Vagina (tissue), 2 donors: ENCODE data around the gene TTBK1. TPM values are rescaled to one million over a fixed set of nuclear protein-coding genes. Genes with fewer than 3 reads are reported as not detected.

Experiments
- DNase-seq, 2 donors: peaks; one replicate each; pipeline ENCODE4 v3.0.0-alpha.2; 2017; ENCODE audit errors: extremely low spot score in 2 of 2
- H3K27ac ChIP-seq: fragments of 200-600 bp; sonication (generic); one replicate; pipeline ENCODE4 v1.5.1; 2019
- H3K27me3 ChIP-seq: fragments of 200-600 bp; sonication (generic); one replicate; pipeline ENCODE4 v1.5.1; 2019
- H3K36me3 ChIP-seq, 2 donors: fragments of 200-600 bp; sonication (generic); one replicate each; pipeline ENCODE4 v1.5.1; 2017 to 2019
- H3K4me1 ChIP-seq: fragments of 200-600 bp; sonication (generic); one replicate; pipeline ENCODE4 v1.5.1; 2019
- H3K4me3 ChIP-seq, 2 donors: fragments of 200-600 bp; sonication (generic); 1 replicate in 1 of 2; 2 replicates in 1 of 2; pipeline ENCODE4 v1.5.1; 2016 to 2019
- H3K9me3 ChIP-seq: fragments of 200-600 bp; sonication (generic); one replicate; pipeline ENCODE4 v1.5.1; 2019
- POLR2A ChIP-seq, 2 donors: fragments of 450-650 bp; IDR thresholded peaks; one replicate each; pipeline ENCODE4 v1.6.1; 2017; ENCODE audit warnings: antibody characterized with exemption in 2 of 2, mild to moderate bottlenecking in 2 of 2, moderate library complexity in 2 of 2
- POLR2AphosphoS5 ChIP-seq, 2 donors: sonication (generic); formaldehyde crosslinking; IDR thresholded peaks; one replicate each; pipeline ENCODE4 v1.9.0; 2017; ENCODE audit warnings: antibody characterized with exemption in 2 of 2, mild to moderate bottlenecking in 2 of 2, low read depth in 1 of 2; ENCODE audit not compliant: insufficient read depth in 1 of 2
- intact Hi-C: fragments of 100-400 bp; cut with DNase I; formaldehyde crosslinking; loops from one replicate; pipeline ENCODE4 v1.15.1; 2023
- total RNA-seq: library from RNA; depleted of rRNA; stranded (reverse); fragments of >200 nt; gene quantifications from one replicate; pipeline ENCODE4 v1.2.3, GENCODE V29; 2016
- TF ChIP-seq, protein P1 (sequence below), 3 experiments: fragments of 450-650 bp in 2 of 3; fragments of 200-600 bp in 1 of 3; sonication (generic) in 1 of 3; IDR thresholded peaks; one replicate each; pipeline ENCODE4 v1.5.1; 2017 to 2019; ENCODE audit warnings: antibody characterized with exemption in 3 of 3, mild to moderate bottlenecking in 2 of 3, moderate library complexity in 2 of 3

Gene TTBK1
- total RNA-seq, 1 donor from 2014 or later = not detected

DNA sequence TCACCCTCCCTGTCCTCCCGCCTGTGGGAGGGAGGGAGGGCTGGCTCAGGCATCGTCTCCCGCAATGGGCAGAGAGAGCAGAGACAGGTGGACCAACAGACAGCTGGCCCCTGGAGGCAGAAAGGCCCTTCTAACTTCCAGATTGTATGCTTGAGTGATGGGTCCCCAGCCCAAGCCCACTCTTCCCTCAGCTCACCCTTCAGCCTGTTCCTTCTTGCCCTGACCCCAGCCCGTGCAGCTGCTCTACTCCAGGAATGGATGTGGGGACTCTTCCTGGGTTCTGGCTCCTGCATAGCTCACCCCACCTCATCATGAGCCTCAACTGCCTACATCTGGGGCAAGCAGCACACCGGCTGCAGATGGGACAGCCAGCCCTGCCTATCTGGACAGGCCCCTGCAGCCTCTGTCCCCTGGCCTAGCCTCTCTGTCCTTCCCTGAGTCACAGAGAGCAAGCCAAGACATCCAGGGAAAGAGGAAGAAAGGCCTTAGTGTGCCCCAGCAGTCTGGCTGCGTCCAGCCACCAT lies 43.2 kb downstream of the TTBK1 start:
- H3K27ac ChIP-seq = no peak overlapping the region
- no peak for DNase-seq
- intact Hi-C loops = no loop called here
- no peaks in the 10 kb centered on the region for H3K4me1 ChIP-seq
- H3K27me3 ChIP-seq = no peaks in the 10 kb centered on the region
- H3K36me3 ChIP-seq = no peaks in the 10 kb centered on the region
- TF ChIP-seq, protein P1, sequence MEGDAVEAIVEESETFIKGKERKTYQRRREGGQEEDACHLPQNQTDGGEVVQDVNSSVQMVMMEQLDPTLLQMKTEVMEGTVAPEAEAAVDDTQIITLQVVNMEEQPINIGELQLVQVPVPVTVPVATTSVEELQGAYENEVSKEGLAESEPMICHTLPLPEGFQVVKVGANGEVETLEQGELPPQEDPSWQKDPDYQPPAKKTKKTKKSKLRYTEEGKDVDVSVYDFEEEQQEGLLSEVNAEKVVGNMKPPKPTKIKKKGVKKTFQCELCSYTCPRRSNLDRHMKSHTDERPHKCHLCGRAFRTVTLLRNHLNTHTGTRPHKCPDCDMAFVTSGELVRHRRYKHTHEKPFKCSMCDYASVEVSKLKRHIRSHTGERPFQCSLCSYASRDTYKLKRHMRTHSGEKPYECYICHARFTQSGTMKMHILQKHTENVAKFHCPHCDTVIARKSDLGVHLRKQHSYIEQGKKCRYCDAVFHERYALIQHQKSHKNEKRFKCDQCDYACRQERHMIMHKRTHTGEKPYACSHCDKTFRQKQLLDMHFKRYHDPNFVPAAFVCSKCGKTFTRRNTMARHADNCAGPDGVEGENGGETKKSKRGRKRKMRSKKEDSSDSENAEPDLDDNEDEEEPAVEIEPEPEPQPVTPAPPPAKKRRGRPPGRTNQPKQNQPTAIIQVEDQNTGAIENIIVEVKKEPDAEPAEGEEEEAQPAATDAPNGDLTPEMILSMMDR (IDR thresholded peaks at IDR 0.05) = no peak
- no peak for TF ChIP-seq POLR2A (IDR thresholded peaks at IDR 0.05)
- TF ChIP-seq POLR2AphosphoS5 (IDR thresholded peaks at IDR 0.05; ENCODE audit: insufficient read depth in 1 of 2, low read depth in 1 of 2) = no peak
- H3K9me3 ChIP-seq = no peaks in the 10 kb centered on the region
- H3K4me3 ChIP-seq = no peak overlapping the region

DNA sequence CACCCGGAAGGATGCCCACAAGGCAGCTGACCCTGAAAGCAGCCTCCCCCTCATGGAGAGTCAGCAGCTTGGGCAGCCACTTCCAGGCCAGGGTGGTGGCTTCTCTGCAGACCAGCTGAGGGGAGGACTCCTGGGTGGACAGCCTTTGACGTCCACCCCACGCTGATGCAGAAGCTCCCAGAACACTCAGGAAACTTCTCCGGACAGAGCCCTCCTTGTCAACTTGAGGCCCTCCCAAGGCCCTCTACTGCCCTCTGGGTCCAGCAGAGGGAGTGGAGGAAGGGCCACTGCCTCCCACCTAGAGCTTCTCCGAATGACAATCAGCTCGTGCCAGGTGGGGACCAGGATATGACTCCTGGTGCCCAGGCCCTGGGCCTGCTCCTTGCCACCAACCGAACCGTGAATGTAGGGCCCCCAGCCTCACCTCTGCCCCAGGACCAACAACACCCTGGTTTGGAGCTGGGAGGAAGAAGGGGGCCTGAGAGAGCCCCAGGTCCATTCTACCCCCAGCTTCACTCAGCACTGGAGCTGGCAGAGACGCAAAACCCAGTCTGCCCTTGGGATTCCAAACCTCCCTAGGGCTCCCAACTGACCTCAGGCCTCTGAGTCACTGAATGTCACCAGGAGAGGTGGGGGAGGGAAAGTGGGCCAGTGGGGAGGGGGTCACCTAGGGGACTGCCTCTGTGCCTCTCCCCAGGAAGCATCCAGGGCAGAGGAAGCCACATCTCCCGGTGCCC lies 43.9 kb downstream of the TTBK1 start:
- no peak for DNase-seq
- Histone ChIP-seq H3K4me3 (no peak overlapping the region), H3K36me3 (no peaks in the 10 kb centered on the region), H3K4me1 (no peaks in the 10 kb centered on the region), H3K27me3 (no peaks in the 10 kb centered on the region), H3K27ac (no peak overlapping the region), H3K9me3 (no peaks in the 10 kb centered on the region)
- intact Hi-C loops = no loop called here
- TF ChIP-seq, protein P1 (IDR thresholded peaks at IDR 0.05) = no peak
- no peak for TF ChIP-seq POLR2AphosphoS5 (IDR thresholded peaks at IDR 0.05; ENCODE audit: insufficient read depth in 1 of 2, low read depth in 1 of 2)
- TF ChIP-seq POLR2A (IDR thresholded peaks at IDR 0.05) = no peak

DNA sequence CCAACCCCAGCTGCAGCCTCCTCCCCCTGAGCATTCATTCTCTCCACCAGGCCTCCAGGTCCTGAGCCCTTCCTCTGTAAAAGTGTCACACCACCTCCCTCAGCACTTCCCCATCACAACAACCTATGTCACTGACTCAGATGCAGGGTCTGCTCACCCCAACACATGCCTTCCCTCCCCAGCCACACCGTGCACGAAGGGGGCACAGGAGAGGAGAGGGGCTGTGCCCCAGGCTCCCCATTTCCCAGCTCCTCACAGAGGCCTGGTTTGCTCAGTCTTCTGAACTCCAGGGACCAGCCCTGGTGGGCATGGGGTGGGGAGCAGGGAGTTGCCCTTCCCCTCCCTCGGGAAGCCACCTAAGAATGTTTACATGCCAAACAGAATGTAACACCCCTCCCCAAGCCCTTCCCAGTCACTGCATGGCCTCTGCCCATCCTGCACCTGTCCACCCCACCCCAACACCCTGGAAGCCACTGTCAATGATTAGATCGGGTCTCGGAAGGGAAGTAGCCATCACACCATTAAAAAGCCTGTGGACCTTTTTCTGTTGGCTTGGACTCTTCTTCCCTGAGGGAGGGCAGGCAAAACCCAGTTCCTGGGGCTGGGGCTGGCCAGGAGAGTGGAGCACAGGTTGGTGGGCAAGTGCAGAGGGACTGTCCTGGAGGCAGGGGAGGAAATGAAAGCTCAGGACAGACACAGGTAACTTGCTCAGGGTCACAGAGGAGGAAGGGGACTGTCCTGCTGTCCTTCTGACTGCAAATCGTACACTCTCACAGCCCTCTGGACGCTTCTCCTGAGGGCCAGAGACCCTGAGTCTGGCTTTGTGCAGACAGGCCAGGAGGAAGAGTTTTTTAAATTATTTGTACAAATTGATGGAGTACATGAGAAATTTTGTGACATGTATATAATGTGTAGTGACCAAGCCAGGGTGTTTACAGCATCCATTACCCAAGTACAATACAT lies 44.7 kb downstream of the TTBK1 start:
- no peak for TF ChIP-seq POLR2AphosphoS5 (IDR thresholded peaks at IDR 0.05; ENCODE audit: insufficient read depth in 1 of 2, low read depth in 1 of 2)
- TF ChIP-seq, protein P1 (IDR thresholded peaks at IDR 0.05) = no peak
- no peak for TF ChIP-seq POLR2A (IDR thresholded peaks at IDR 0.05)
- intact Hi-C loops = no loop called here
- no peak overlapping the region for H3K4me3 ChIP-seq
- H3K27ac ChIP-seq = no peak overlapping the region
- H3K9me3 ChIP-seq = no peaks in the 10 kb centered on the region
- H3K4me1 ChIP-seq = no peaks in the 10 kb centered on the region
- no peaks in the 10 kb centered on the region for H3K27me3 ChIP-seq
- no peak for DNase-seq
- H3K36me3 ChIP-seq = no peaks in the 10 kb centered on the region

DNA sequence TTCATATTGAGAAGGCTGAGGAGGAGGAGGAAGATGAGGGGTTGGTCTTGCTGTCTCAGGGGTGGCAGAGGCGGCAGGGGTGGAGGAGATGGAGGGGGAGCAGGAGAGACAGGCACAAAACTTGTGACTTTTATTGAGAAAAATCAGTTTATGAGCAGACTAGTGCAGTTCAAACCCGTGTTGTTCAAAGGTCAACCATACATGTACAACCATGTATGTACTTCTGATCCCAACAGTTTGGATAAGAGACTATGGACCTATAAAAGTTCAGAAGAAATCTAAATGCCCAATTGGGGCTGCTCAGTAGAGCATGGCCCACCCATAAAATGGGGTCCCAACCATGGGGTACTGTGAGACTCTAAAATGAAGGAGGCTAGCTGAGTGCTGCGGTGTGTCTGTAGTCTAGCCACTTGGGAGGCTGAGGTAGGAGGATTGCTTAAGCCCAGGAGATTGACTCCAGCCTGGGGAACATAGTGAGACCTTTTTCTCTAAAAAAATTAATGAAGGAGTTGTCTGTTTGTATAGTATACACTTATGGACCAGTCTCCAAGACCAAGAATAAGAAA lies 47.1 kb downstream of the TTBK1 start:
- TF ChIP-seq, protein P1 (IDR thresholded peaks at IDR 0.05) = no peak
- TF ChIP-seq POLR2A (IDR thresholded peaks at IDR 0.05) = no peak
- TF ChIP-seq POLR2AphosphoS5 (IDR thresholded peaks at IDR 0.05; ENCODE audit: insufficient read depth in 1 of 2, low read depth in 1 of 2) = no peak

More for the DNA sequence above, 47.1 kb downstream of the TTBK1 start:
- Histone ChIP-seq H3K27ac (no peak overlapping the region), H3K36me3 (no peaks in the 10 kb centered on the region), H3K27me3 (no peaks in the 10 kb centered on the region), H3K4me3 (no peak overlapping the region), H3K9me3 (no peaks in the 10 kb centered on the region), H3K4me1 (no peaks in the 10 kb centered on the region)
- intact Hi-C loops = no loop called here
- no peak for DNase-seq
